Right renal cortex interstitium (tissue), 3 donors: Measurements from ENCODE around the gene MMP17. TPM values are rescaled to one million over a fixed set of nuclear protein-coding genes. Genes with fewer than 3 reads are reported as not detected.

Source experiments
- DNase-seq, 3 donors: peaks; one replicate each; pipeline ENCODE4 v3.0.0-alpha.2; 2013; ENCODE audit warnings: low read depth in 3 of 3, low spot score in 2 of 3
- polyA plus RNA-seq, 3 donors: library from polyadenylated mRNA; unstranded; fragments of 120-200 nt; gene quantifications; one replicate each; pipeline ENCODE4 v1.2.1, GENCODE V29; 2013; ENCODE audit not compliant: insufficient read length in 3 of 3

The MMP17 gene
- polyA plus RNA-seq, 3 donors: 0.53 to 0.75 (median 0.72) TPM

DNA sequence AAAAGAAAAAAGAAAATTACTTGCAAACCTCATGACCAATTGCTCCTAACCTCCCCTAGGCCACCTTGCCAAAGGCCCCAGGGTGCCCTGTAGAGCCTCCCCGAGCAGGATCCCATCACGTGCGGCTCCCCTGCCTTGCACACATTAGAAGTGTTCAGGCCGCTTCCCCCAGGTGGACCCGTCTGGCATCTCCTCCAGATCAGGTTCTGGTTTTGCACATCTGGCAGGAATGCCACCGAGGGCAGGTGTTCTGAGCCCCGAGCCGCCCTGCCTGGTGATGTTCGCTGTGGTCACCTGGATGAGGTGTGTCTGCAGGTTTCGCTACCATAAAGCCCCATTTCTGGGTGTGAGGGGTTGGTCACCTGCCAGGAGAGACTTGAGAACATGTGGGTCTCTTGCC is 19.3 kb downstream of the MMP17 start:
- DNase-seq: no peak

- no peak for DNase-seq
These were observed 20.6 kb downstream of the MMP17 start for GRCh38 chr12:131848753-131849152.

GRCh38 chr12:131849700-131850553 is 21.7 kb downstream of the MMP17 start:
- DNase-seq: no peak

DNA sequence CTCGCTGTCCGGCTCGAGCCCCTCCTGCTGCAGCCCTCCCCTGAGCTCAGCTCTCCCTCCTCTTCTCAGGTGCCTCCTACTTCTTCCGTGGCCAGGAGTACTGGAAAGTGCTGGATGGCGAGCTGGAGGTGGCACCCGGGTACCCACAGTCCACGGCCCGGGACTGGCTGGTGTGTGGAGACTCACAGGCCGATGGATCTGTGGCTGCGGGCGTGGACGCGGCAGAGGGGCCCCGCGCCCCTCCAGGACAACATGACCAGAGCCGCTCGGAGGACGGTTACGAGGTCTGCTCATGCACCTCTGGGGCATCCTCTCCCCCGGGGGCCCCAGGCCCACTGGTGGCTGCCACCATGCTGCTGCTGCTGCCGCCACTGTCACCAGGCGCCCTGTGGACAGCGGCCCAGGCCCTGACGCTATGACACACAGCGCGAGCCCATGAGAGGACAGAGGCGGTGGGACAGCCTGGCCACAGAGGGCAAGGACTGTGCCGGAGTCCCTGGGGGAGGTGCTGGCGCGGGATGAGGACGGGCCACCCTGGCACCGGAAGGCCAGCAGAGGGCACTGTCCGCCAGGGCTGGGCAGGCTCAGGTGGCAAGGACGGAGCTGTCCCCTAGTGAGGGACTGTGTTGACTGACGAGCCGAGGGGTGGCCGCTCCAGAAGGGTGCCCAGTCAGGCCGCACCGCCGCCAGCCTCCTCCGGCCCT is 22.8 kb downstream of the MMP17 start:
- DNase-seq: no peak

DNA sequence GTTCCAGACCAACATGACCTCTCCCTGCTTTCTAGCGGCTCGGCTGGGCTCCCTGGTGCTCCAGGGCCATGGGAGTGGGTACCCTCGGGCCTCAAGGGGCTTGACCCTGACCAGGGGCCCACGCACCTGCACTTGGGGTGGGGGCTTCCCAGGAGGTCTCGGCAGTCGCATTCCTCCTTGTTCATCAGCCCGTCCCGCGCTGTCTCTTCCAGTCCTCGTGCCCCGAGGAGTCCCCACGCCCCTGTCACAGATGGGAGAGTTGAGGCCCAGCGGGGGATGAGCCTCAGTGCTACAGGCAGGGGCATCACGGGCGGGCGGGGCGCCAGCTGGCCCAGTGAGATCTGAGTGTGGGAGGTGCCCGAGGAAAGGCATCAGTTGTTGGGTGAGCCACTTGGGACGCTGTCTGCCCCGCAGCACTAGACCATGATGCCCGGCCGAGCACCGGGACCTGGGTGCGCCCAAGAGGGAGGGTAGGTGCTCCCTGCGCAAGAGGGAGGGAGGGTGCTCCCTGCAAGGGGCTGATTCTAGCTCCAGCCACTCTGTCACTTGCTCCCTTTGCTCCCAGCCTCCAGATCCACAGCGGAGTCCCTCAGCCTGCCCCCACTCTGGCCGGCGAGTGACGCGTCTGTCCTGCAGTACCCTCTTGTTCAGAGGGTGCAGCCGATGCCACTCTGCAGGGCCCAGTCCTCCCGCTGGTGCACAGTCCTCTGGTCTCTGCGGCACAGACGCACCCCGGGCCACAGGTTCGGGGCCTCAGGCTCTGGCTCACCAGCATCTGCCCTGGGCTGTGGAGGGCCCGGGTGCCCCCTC is 23.8 kb downstream of the MMP17 start:
- no peak for DNase-seq

DNA sequence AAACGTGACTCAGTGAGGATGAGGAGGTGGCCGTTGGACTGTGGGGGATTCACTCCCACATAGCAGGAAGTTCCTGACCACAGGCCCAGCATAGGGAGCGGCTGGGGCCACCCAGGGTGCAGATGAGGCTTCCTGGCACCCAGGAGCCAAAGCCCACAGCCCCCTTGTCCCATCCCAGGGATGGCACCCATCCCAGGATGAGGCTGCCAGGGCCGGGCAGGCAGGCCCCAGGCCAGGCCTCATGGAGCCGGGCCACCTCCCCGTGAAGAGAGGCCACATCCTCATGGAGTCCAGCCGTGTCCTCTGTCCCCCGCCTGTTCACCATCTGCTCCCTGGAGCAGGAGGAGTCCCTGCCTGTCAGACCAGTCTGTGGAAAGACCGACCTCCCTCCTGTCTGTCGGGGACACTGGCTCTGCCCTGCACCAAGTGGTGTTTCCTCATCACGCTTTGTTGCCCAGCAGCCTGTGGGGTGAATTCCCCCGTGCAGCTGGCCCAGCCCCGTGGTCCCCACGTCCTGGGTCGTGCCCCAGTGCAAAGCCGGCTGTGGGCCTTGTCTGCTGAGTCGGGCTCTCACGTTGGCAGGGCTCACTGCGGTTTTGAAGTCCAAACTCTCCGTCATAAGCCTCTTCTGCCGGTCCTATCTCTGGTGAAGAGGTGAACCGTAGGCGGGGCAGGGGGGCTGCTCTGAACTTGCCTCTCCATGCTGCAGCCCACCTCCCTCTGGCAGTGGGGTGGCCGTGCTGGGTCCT is 24.5 kb downstream of the MMP17 start:
- DNase-seq: no peak

DNA sequence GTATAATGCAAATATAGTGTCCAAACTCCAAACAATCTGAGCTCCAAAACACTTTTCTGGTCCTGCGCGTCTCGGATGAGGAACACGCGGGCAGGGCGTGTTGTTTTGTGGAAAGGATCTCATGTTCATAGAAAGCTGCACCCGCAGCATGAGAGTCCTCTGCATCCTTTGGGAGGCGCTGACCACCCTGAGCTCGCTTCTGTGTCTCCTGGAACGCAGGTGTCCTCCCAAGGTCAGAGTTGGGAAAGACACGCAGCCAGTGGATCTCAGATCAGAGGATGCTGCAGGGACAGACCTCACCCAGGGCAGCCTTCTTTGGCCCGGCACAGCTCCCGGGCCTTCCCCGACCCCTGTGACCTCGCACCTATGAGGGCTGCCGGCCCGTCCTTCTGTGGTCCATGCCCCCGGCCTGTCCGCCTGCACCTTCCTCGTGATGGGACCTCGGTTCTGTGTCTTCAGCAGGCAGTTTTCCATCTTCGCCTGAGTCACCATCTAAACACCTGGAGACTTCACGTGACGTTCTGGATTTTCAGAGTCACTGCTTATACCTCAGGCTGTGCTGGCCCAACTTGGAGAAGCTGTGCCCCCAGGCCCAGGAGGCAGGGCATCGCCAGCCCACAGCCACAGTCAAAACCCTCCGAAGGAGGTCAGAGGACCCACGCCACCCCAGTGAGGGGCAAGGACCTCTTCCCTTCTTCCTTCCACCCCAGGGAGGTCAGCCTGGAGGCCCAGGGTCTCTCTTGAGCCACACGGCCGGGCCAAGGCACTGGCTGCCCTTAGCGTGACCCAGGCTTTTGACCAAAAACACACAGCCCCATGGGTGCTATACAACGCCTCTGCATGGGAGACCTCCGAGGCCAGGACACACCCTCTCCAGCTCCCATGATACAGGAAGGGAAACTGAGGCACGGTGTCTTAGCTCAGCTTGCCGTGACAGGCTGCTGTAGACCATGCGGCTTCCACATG is 25.9 kb downstream of the MMP17 start:
- no peak for DNase-seq

GRCh38 chr12:131854861-131855476 is 26.8 kb downstream of the MMP17 start:
- DNase-seq: no peak

- DNase-seq: no peak
These were observed 27.4 kb downstream of the MMP17 start for GRCh38 chr12:131855521-131856142.

DNA sequence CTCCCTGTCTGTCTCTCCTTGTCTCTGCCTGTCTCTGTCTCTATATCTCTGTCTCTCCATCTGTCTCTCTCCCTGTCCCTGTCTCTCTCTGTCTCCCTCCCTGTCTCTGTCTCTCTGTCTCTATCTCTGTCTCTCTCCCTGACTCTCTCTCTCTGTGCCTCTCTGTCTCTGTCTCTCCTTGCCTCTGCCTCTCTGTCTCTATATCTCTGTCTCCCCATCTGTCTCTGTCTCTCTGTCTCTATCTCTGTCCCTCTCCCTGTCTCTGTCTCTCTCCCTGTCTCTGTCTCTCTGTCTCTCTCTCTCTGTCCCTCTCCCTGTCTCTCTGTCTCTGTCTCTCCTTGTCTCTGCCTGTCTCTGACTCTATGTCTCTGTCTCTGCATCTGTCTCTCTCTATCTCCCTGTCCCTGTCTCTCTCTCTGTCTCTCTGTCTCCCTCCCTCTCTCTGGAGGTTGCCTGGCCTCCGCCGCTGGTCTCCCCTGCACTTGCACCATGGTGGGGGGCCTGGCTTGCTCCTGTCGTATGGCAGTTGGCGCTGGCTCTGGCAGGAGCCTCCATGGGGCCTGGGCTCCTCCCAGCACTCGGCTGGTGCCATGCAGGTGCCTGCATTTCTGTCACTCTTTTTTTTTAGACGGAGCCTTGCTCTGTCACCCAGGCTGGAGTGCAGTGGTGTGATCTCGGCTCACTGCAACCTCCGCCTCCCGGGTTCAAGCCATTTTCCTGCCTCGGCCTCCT is 28.3 kb downstream of the MMP17 start:
- no peak for DNase-seq

DNA sequence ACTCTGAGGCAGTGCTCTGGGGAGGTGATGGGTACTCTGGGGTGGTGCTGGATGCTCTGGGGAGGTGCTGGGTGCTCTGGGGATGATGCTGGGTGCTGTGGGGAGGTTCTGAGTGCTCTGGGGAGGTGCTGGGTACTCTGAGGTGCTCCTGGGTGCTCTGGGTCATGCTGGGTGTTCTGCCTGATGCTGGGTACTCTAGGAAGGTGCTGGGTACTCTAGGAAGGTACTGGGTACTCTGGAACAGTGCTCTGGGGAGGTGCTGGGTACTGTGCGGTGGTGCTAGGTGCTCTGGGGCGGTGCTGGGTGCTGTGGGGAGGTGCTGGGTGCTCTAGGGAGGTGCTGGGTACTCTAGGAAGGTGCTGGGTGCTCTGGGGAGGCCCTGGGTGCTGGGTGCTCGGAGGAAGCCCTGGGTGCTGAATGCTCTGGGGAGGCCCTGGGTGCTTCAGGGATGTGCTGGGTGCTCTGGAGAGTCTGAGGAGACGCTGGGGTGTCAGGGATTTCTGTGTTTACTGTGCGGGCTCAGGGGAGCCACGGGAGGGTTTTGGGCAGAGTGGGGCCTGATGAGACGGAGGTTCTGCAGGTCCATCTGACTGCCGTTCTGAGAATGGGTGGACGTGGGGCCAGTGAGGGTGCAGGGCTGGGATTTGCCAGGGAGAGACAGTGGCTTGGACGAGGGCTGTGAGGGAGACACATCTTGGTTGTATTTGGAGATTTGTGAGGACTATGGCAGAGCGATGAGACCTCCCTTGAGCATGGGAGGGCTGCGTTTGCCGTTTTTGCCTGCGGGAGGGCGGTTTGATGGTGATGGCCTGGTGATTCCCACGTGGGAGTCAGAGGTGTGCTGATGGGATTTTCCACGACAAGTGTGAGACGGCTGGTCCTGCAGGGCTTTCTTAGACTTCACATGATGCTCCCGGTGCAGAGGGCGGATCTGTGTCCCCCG is 30.0 kb downstream of the MMP17 start:
- no peak for DNase-seq

GRCh38 chr12:131860472-131861260 is 32.5 kb downstream of the MMP17 start:
- DNase-seq: peak in 2 of 3 donors; percentile 29 to 40

GRCh38 chr12:131861261-131862083 is 33.3 kb downstream of the MMP17 start:
- DNase-seq: no peak

GRCh38 chr12:131862084-131862441 is 33.9 kb downstream of the MMP17 start:
- DNase-seq: no peak

DNA sequence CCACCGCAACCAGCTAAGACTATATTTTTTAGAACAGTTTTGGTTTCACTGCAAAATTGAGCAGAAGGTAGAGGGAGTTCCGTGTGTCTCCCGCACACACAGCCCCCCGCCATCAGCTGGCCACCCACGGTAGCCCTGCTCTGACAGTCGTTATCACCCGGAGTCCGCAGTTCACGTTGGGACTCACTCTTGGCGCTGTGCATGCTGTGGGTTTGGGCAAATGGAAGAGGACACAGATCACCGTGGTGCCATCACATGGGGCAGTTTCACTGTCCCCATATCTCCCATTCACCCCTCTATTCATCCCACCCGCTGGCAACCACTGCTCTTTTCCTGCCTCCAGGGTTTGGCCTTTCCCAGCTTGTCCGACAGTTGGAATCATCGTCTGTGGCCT is 34.4 kb downstream of the MMP17 start:
- no peak for DNase-seq
